IMR-90 (cell line): ENCODE data around the gene SAP30BP. TPM values are rescaled to one million over a fixed set of nuclear protein-coding genes. Genes with fewer than 3 reads are reported as not detected.
A peak's percentile ranks its signal among the peaks of the same experiment; 100 is the strongest.

Source experiments
- ATAC-seq: fragments of 200-7000 bp; cut with Tn5 transposase; 2 replicates; pipeline ENCODE4 v1.9.1; 2020; ENCODE audit warnings: low read depth, mild to moderate bottlenecking, moderate library complexity
- BruUV-seq: library from RNA; stranded (reverse); fragments of 400-500 nt; replicated peaks from 2 replicates; lab custom pipeline; 2021; lab: Mats Ljungman, UMichigan
- CTCF ChIA-PET: fragments of 300-600 bp; formaldehyde crosslinking; extraction: SDS; loops from one replicate; lab custom pipeline; 2021; ENCODE audit warnings: antibody characterized with exemption; lab: Yijun Ruan, JAX
- POLR2A ChIA-PET: fragments of 300-600 bp; sonication (Branson Sonifier 250); formaldehyde crosslinking; loops from one replicate; lab custom pipeline; 2022; ENCODE audit warnings: antibody characterized with exemption; ENCODE audit not compliant: unreplicated experiment; lab: Charles Lee
- DNase-seq: peaks from one replicate; pipeline ENCODE4 v3.0.0; 2013
- H2AFZ ChIP-seq: replicated peaks from 2 replicates; pipeline ENCODE3; 2013; ENCODE audit warnings: low read length, mild to moderate bottlenecking; ENCODE audit not compliant: poor library complexity
- H2AK5ac ChIP-seq: 2 replicates; pipeline ENCODE4 v1.6.1; 2013; ENCODE audit warnings: low read depth, low read length, inconsistent platforms
- H2AK9ac ChIP-seq: replicated peaks from 2 replicates; pipeline ENCODE3; 2013; ENCODE audit warnings: mild to moderate bottlenecking, low read depth, low read length, moderate library complexity; ENCODE audit not compliant: poor library complexity
- H2BK120ac ChIP-seq: 2 replicates; pipeline ENCODE4 v1.6.1; 2013; ENCODE audit warnings: low read depth, low read length, inconsistent platforms
- H2BK15ac ChIP-seq: 3 replicates; pipeline ENCODE4 v1.6.1; 2013; ENCODE audit warnings: low read depth, low read length, inconsistent platforms
- H2BK20ac ChIP-seq: 2 replicates; pipeline ENCODE4 v1.6.1; 2013; ENCODE audit warnings: low read depth, mild to moderate bottlenecking, inconsistent platforms, low read length, moderate library complexity
- H2BK5ac ChIP-seq: 2 replicates; pipeline ENCODE4 v1.6.1; 2013; ENCODE audit warnings: mild to moderate bottlenecking, low read depth, low read length, inconsistent platforms; ENCODE audit not compliant: poor library complexity, severe bottlenecking
- H3K14ac ChIP-seq: replicated peaks from 2 replicates; pipeline ENCODE4 v1.6.1; 2013; ENCODE audit warnings: low read depth, low read length, inconsistent platforms
- H3K18ac ChIP-seq: 2 replicates; pipeline ENCODE4 v1.6.1; 2013; ENCODE audit warnings: low read depth, low read length, control low read depth
- H3K23ac ChIP-seq: 2 replicates; pipeline ENCODE4 v1.6.1; 2013; ENCODE audit warnings: low read depth, low read length, inconsistent platforms
- H3K27ac ChIP-seq: 2 replicates; pipeline ENCODE4 v1.5.1; 2013; ENCODE audit warnings: mild to moderate bottlenecking, control low read depth, low read length; ENCODE audit not compliant: insufficient read depth
- H3K27me3 ChIP-seq: 2 replicates; pipeline ENCODE4 v1.6.1; 2013; ENCODE audit warnings: low read length; ENCODE audit not compliant: control insufficient read depth, insufficient read depth
- H3K36me3 ChIP-seq: 2 replicates; pipeline ENCODE4 v1.6.1; 2013; ENCODE audit warnings: low read length, mixed read lengths; ENCODE audit not compliant: control insufficient read depth, insufficient read depth
- H3K4ac ChIP-seq: 2 replicates; pipeline ENCODE4 v1.6.1; 2013; ENCODE audit warnings: low read depth, low read length, inconsistent platforms
- H3K4me1 ChIP-seq: 2 replicates; pipeline ENCODE4 v1.6.1; 2013; ENCODE audit warnings: low read length, mixed read lengths; ENCODE audit not compliant: control insufficient read depth, insufficient read depth
- H3K4me2 ChIP-seq: 2 replicates; pipeline ENCODE4 v1.6.1; 2013; ENCODE audit warnings: low read depth, mild to moderate bottlenecking, control low read depth, low read length, moderate library complexity
- H3K4me3 ChIP-seq: 2 replicates; pipeline ENCODE4 v1.5.1; 2013; ENCODE audit warnings: low read depth, mild to moderate bottlenecking, control low read depth, low read length, moderate library complexity; ENCODE audit not compliant: insufficient read depth
- H3K56ac ChIP-seq: 2 replicates; pipeline ENCODE4 v1.6.1; 2013; ENCODE audit warnings: low read length, inconsistent platforms; ENCODE audit not compliant: insufficient read depth; ENCODE audit errors: extremely low read depth
- H3K79me1 ChIP-seq, 2 experiments: 2 replicates each; pipeline ENCODE4 v1.6.1; 2013; ENCODE audit warnings: low read length in 2 of 2, inconsistent platforms in 1 of 2, low read depth in 1 of 2
- H3K9ac ChIP-seq: 2 replicates; pipeline ENCODE4 v1.6.1; 2013; ENCODE audit warnings: low read depth, low read length, control low read depth
- H3K9me1 ChIP-seq: 2 replicates; pipeline ENCODE4 v1.6.1; 2013; ENCODE audit warnings: low read length, inconsistent platforms; ENCODE audit not compliant: insufficient read depth
- H3K9me3 ChIP-seq: 2 replicates; pipeline ENCODE4 v1.6.1; 2013; ENCODE audit warnings: low read length; ENCODE audit not compliant: control insufficient read depth, insufficient read depth
- H4K20me1 ChIP-seq: 2 replicates; pipeline ENCODE4 v1.6.1; 2013; ENCODE audit warnings: low read length, inconsistent platforms; ENCODE audit not compliant: insufficient read depth
- H4K5ac ChIP-seq: 2 replicates; pipeline ENCODE4 v1.6.1; 2013; ENCODE audit warnings: mild to moderate bottlenecking, low read depth, low read length, control low read depth
- H4K8ac ChIP-seq, 2 experiments: 2 replicates each; pipeline ENCODE4 v1.6.1; 2013; ENCODE audit warnings: low read depth in 2 of 2, low read length in 2 of 2, control low read depth in 1 of 2, inconsistent platforms in 1 of 2
- H4K91ac ChIP-seq: 2 replicates; pipeline ENCODE4 v1.6.1; 2013; ENCODE audit warnings: low read depth, low read length, inconsistent platforms; ENCODE audit not compliant: insufficient read depth
- BHLHE40 ChIP-seq: fragments of 150-350 bp; IDR thresholded peaks from 2 replicates; pipeline ENCODE4 v1.6.1; 2016; ENCODE audit warnings: mild to moderate bottlenecking, low read depth, low read length
- CHD1 ChIP-seq: IDR thresholded peaks from 2 replicates; pipeline ENCODE4 v1.6.1; 2012; ENCODE audit warnings: low read depth, low read length, improper control_type of control experiment
- FOS ChIP-seq: fragments of 150-350 bp; IDR thresholded peaks from 2 replicates; pipeline ENCODE4 v1.6.1; 2016; ENCODE audit warnings: low read depth, low read length
- MAZ ChIP-seq: IDR thresholded peaks from 2 replicates; pipeline ENCODE4 v1.6.1; 2012; ENCODE audit warnings: low read depth, mild to moderate bottlenecking, low read length, improper control_type of control experiment, moderate library complexity, borderline replicate concordance
- MXI1 ChIP-seq: IDR thresholded peaks from 2 replicates; pipeline ENCODE4 v1.6.1; 2012; ENCODE audit warnings: low read depth, mild to moderate bottlenecking, low read length, moderate library complexity, borderline replicate concordance
- NFE2L2 ChIP-seq: fragments of 150-350 bp; IDR thresholded peaks from 2 replicates; pipeline ENCODE4 v1.6.1; 2016; ENCODE audit warnings: low read depth, mild to moderate bottlenecking, low read length
- RFX5 ChIP-seq: IDR thresholded peaks from 2 replicates; pipeline ENCODE4 v1.8.0; 2012; ENCODE audit warnings: low read depth, mild to moderate bottlenecking, low read length, moderate library complexity
- SMC3 ChIP-seq: fragments of 150-350 bp; IDR thresholded peaks from 2 replicates; pipeline ENCODE4 v1.6.1; 2016; ENCODE audit warnings: low read depth, mild to moderate bottlenecking, antibody characterized with exemption, low read length, moderate library complexity
- WGBS, 2 experiments: methylation state at CpG; one replicate each; pipeline versions ENCODE4 v1.1.5 to v1.1.7; 2013; ENCODE audit warnings: missing lambda C conversion rate in 2 of 2; ENCODE audit not compliant: insufficient read length in 1 of 2; ENCODE audit errors: extremely low coverage in 2 of 2; 5-methylcytosine and 5-hydroxymethylcytosine counted together
- dilution Hi-C: fragments of 300-500 bp; cut with HindIII; formaldehyde crosslinking; loops from one replicate; pipeline ENCODE4 v1.14.3; 2018; ENCODE audit warnings: low sequenced_read_pairs; ENCODE audit not compliant: unreplicated experiment
- in situ Hi-C: fragments of 300-500 bp; cut with MboI; formaldehyde crosslinking; loops from 3 replicates; pipeline ENCODE4 v1.14.3; 2019; ENCODE audit warnings: low sequenced_read_pairs, inconsistent platforms, mixed read lengths
- intact Hi-C: fragments of 100-400 bp; cut with micrococcal nuclease; formaldehyde crosslinking; loops from 2 replicates; pipeline ENCODE4 v1.10.0; 2022
- polyA plus RNA-seq, 3 experiments: library from polyadenylated mRNA; depleted of rRNA; stranded (reverse); fragments of >200 nt; gene quantifications; 2 replicates each; pipeline ENCODE4 v1.2.3, GENCODE V29; 2012; ENCODE audit warnings: low replicate concordance in 1 of 3
- total RNA-seq: library from RNA; depleted of rRNA; stranded (reverse); fragments of >200 nt; gene quantifications from 2 replicates; pipeline ENCODE4 v1.2.3, GENCODE V29; 2012
- TF ChIP-seq, protein P1 (sequence below): fragments of 150-350 bp; IDR thresholded peaks from 2 replicates; pipeline ENCODE4 v1.6.1; 2016; ENCODE audit warnings: low read depth, mild to moderate bottlenecking, low read length, moderate library complexity, borderline replicate concordance
- TF ChIP-seq, protein P2 (sequence below): conservative IDR thresholded peaks from 2 replicates; pipeline ENCODE4 v1.5.1; 2012; ENCODE audit warnings: mild to moderate bottlenecking, low read depth, low read length, improper control_type of control experiment
- TF ChIP-seq, protein P3 (sequence below): fragments of 150-350 bp; IDR thresholded peaks from 2 replicates; pipeline ENCODE4 v1.6.1; 2017; ENCODE audit warnings: mild to moderate bottlenecking, antibody characterized with exemption, low read length, low read depth

The SAP30BP gene
- total and polyA plus RNA-seq, 2 of the 4 experiments (the other 2 are of a cell fraction): 70.4 to 139 TPM

DNA sequence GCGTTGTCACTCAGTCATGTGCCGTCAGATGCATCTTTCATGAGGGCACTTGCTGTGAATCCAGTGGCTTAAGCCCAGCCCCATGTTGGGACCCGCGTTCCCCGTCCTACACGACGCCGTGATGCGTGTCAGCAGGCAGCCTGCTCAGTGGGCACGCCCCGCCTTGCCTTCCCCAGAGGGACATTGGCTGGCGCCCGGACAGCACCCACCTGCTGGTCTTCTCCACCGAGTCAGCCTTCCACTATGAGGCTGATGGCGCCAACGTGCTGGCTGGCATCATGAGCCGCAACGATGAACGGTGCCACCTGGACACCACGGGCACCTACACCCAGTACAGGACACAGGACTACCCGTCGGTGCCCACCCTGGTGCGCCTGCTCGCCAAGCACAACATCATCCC, 62.9 kb downstream of the SAP30BP start:
- Histone ChIP-seq H3K23ac (no peak overlapping the region), H4K5ac (no peak overlapping the region), H3K27me3 (peaks cover 20% of the 10 kb centered on the region), H3K4me1 (no peaks in the 10 kb centered on the region), H3K18ac (no peak overlapping the region), H3K4me2 (no peak overlapping the region), H3K14ac (no peak overlapping the region), H3K9me1 (no peaks in the 10 kb centered on the region), H3K27ac (no peak overlapping the region), H2BK20ac (no peak overlapping the region), H2BK15ac (no peak overlapping the region), H4K20me1 (no peaks in the 10 kb centered on the region), H3K9me3 (no peaks in the 10 kb centered on the region), H3K79me1 (no peaks in the 10 kb centered on the region), H2BK5ac (no peak overlapping the region), H2BK120ac (no peak overlapping the region), H3K56ac (no peak overlapping the region), H3K4ac (no peak overlapping the region), H4K8ac (no peak overlapping the region), H2AK5ac (no peak overlapping the region), H3K4me3 (no peak overlapping the region), H4K91ac (no peak overlapping the region), H3K9ac (no peak overlapping the region), H3K36me3 (no peaks in the 10 kb centered on the region), H2AFZ (no peak overlapping the region), H2AK9ac (peak overlapping the region; percentile 55)
- ATAC-seq (no peak), DNase-seq (no peak)
- in situ Hi-C loops: no loop called here
- BruUV-seq: no TSS peak
- intact Hi-C loops: no loop called here
- POLR2A ChIA-PET: no interaction called here
- TF ChIP-seq NFE2L2 (no peak), MAZ (no peak), FOS (no peak), SMC3 (no peak), MXI1 (no peak), RFX5 (no peak), CHD1 (no peak), BHLHE40 (no peak)
- TF ChIP-seq, protein P1, sequence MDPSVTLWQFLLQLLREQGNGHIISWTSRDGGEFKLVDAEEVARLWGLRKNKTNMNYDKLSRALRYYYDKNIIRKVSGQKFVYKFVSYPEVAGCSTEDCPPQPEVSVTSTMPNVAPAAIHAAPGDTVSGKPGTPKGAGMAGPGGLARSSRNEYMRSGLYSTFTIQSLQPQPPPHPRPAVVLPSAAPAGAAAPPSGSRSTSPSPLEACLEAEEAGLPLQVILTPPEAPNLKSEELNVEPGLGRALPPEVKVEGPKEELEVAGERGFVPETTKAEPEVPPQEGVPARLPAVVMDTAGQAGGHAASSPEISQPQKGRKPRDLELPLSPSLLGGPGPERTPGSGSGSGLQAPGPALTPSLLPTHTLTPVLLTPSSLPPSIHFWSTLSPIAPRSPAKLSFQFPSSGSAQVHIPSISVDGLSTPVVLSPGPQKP: no peak
- TF ChIP-seq, protein P2, sequence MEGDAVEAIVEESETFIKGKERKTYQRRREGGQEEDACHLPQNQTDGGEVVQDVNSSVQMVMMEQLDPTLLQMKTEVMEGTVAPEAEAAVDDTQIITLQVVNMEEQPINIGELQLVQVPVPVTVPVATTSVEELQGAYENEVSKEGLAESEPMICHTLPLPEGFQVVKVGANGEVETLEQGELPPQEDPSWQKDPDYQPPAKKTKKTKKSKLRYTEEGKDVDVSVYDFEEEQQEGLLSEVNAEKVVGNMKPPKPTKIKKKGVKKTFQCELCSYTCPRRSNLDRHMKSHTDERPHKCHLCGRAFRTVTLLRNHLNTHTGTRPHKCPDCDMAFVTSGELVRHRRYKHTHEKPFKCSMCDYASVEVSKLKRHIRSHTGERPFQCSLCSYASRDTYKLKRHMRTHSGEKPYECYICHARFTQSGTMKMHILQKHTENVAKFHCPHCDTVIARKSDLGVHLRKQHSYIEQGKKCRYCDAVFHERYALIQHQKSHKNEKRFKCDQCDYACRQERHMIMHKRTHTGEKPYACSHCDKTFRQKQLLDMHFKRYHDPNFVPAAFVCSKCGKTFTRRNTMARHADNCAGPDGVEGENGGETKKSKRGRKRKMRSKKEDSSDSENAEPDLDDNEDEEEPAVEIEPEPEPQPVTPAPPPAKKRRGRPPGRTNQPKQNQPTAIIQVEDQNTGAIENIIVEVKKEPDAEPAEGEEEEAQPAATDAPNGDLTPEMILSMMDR: no peak
- TF ChIP-seq, protein P3, sequence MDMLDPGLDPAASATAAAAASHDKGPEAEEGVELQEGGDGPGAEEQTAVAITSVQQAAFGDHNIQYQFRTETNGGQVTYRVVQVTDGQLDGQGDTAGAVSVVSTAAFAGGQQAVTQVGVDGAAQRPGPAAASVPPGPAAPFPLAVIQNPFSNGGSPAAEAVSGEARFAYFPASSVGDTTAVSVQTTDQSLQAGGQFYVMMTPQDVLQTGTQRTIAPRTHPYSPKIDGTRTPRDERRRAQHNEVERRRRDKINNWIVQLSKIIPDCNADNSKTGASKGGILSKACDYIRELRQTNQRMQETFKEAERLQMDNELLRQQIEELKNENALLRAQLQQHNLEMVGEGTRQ: no peak
- dilution Hi-C loops: no loop called here
- CTCF ChIA-PET: no interaction called here
- WGBS, 2 experiments: 87% methylated on average over 16 of the region's 24 CpGs; no CpG with 5 or more reads in 1 of the 2 experiments
